NCI-H748 (cell line): Measurements from ENCODE around the gene KDM4C.
A peak's percentile ranks its signal among the peaks of the same experiment; 100 is the strongest.

Experiments used
- DNase-seq: peaks from one replicate; lab custom pipeline; 2025; ENCODE audit not compliant: unreplicated experiment; lab: John Stamatoyannopoulos, UW

The KDM4C gene

DNA sequence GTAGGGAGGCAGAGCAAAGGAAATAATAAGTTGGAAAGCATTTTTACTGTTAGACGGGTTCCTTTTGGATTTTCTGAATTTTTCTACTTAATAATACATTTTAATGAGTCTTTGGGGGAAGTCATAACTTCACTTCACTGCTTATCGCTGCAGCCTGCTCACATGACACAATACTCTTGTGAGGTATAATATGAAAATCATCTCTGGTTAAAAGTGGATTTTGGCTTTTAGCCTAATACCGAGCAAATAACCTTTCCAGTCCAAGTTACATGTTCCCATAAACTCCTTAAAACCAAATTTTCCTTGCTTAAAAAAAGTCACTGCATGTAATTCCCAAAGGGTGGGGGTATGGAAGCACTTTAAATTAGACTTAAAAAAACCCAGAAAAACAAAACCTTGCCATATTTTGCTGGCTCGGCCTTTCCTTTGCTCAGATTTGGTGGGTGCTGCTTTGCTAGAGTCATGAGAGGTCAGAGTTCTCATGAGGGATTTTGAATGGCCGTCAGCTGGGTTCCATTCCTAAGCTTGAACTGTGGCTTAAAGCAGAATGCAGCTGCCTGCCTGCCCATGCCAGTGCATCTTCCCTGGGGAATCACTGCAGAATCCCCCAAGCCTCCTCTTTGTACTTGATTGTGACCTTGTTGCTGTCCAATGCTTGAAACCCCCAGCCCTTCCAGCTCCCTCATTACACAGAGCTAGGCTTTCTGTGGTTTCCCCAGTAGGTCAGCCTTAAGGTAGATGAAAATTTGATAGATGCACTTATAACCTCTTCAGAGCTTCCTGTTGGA, 331.8 kb downstream of the KDM4C start:
- DNase-seq, result no peak

DNA sequence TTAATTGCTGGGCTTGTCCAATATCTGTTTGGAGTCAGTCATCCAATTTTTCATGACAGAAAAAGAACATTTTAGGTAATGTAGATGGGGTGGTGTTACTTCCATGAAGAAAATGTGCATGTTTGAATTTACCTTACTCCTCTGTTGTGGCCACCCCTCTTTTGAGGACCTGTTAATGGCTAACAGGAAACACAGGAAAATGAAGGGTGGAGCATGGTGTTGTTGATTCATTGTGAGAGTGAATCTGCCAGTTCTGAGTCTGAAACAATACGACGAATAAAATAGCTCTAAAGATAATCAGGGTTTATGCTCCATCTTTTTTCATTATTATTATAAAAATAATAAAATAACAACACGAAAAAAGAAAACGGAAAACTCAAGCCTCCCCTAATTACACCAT, 335.3 kb downstream of the KDM4C start:
- no peak for DNase-seq

DNA sequence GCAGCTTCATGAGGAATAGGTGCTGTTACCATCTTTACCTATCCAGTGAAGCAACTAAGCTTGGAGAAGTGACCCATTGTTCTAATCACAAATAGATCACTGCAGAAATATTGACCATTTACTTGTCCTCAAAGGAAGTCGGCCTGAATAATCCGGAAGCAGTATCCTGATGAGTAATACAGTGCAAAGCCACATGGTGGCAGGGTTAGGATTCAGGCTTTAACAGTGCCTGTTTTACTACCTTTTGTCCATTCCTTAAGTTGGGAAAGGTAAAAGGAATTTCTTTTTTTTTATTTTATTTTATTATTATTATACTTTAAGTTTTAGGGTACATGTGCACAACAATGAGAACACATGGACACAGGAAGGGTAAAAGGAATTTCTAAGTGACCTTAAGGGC, 336.3 kb downstream of the KDM4C start:
- peak; percentile 35 for DNase-seq

DNA sequence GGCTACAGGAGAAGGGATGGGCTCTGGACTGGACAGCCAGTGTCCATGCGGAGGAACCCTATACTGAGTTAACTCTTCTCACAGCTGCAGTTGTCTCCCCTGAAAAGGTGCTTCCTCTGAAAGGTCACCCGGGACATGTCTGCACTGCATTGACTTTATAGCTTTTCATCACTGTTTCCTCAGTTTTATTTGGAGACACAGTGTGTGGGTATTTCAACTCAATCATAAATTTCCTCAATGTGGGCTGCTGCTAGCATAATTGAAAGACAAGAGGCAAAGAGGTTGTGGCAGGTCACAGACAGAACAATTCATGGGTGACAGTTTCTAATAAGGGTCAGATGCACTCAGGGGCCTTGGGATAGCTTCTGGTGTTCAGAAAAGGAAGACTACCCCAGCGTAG, 336.8 kb downstream of the KDM4C start:
- no peak for DNase-seq

DNA sequence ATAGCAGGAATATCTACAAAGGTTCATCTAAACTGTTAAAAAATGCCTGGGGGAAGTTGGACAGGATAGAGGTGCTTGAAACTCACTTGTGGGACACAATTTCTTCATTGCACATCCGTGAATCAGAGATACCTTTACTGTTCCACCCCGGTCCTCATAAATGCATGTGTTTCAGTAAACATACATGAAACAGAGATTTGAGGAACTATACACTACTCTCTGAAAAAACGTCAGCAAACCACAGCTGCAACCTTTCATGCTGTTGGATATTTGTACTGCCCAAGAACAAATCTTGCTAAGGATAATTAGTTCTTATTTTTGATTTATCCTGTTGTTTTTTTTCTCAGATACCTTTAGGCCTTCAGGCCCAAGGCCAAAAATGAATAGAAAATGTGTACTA, 337.3 kb downstream of the KDM4C start:
- no peak for DNase-seq

DNA sequence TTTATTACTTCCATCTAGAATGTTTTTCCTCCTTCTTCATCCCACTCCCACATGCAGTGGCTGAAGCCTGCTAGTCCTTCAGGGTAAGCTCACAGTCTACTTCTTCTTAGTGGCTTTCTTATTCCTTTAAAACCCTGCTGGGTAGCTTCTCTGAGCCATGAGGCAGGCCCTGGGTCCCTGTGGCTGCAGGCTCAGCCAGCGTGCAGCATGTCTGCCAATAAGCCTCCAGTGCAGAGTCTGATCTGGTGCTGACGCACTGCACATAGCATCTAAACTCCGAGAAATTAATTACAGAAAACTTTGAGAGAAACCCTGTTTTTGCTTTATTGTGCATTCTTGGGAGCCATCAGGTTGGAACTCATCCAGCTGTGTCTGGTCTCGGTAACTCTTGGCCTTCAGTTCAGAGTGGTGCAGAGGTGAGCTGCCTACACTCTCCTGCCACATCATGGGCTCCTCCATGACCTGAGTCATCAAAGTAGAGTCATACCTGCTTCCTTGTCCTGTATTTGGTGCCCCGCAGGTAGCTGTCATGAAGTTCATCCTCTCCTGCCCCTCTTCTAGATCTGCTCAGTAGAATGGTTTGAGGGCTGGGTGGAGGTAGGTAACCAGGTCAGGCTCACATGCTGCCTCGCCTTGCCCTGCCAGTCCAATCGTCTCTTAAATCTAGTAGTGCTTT, 339.4 kb downstream of the KDM4C start:
- DNase-seq, result no peak

DNA sequence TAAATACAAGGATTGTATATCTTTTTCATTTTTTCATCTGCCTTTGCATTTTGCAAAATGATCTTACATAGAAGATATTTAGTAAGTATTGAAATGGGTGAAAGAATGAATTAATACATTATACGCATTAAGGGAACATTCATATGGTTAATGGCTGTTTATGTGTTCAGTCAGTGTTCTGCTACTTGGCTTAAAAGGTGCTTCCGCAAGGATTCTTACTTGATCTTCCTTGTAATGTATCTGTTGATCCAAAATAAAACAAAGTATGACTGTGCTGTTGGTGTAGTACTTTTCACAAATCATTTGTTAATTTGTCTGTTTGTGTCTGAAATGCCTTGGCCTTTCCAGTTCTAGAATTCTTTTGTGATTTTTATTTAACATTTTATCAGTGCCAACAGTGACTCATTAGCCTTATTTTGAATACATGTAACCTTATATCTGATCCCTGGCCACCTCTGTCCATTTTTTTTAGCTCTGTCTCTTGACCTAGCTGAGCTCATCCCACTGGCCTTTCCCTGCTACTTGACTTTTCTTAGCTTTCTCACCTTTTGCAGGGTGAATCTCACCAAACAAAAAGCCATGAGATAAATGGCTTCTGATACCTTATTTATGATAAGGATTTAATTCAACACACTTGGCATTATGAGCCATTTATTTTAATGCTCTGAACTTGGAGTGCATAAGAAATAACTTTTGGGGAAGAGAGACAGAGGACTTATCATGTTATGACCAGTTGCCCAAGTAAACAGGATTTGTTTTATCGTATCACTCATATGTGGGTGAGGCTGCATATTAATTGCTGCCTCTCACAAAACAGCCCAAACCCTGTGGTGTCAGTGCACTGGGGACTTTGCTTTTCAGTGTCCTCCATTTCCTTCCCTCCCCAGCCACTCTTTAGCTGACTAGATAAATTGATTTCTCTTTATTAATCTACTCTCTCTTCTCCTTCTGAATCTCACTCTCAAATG, 340.3 kb downstream of the KDM4C start:
- no peak for DNase-seq

DNA sequence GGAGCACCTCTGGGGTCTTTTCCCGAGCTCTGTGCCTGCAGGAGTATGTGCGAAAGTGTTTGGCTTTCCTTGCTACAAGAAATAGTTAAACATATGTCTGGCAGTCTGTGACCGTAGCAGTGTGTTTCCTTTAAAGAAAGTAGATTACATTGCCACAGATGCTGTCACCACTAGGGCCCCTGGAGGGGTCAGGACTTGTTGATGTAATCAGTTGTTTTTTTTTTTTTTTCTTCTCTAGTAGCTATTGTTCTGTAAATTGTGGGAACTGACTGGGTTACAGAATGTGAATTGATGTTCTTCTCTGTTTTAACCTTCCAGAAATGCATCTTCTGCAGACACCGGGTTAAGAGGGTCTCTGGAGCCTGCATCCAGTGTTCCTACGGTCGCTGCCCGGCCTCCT, 345.6 kb downstream of the KDM4C start:
- DNase-seq, result no peak

DNA sequence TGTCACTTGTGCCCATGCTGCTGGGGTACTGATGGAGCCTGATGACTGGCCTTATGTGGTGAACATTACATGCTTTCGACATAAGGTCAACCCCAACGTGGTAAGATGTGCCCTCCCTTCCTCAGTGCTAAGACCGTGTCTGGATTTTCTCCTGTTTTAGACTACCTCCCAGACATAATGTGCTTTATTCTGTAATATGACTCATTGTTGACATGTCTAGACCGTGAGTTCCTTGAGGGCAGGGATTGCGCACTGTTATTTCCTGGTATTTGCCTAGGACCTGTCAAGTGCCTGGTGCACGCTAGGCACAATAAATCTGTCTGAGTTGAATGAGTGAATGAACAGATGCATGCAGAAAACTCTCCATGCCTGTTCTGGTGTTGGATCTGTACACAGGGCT, 346.0 kb downstream of the KDM4C start:
- no peak for DNase-seq

DNA sequence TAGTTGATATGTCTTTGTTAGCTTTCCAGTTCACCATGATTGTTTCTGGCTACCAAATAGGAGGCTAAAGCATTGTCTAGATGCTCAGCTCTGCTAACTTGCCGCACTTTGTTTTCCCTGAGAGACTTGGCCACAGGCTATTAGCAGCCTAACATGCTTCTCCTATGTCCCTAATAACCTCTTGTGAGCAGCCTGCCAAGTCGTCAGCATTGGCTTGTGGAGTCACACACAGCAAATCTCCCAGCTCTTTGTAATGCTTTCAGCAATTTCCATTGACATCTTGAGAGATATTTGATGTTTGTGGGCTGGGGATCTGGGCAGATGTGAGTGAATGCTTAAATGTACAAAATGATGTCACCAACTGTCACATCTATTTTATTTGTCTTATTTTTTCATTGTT, 346.9 kb downstream of the KDM4C start:
- DNase-seq, result no peak

DNA sequence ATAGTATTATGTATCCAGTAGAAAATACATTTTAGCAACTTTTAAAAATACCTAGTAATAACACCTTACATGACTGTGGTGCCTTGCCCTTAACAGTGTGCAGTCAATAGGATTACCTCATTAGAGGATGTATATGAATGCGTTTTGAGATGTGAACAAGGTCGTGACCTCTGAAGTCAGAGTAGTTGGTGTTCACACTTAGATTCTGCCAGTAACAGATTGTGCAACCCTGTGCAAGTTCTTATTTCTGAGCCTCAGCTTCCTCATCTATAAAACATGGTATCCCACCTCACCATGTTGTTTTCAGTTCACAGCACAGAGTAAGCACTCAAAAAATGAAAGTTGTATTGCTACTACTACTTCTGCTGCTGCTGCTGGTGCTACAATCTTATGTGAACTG, 347.3 kb downstream of the KDM4C start:
- DNase-seq, result no peak

DNA sequence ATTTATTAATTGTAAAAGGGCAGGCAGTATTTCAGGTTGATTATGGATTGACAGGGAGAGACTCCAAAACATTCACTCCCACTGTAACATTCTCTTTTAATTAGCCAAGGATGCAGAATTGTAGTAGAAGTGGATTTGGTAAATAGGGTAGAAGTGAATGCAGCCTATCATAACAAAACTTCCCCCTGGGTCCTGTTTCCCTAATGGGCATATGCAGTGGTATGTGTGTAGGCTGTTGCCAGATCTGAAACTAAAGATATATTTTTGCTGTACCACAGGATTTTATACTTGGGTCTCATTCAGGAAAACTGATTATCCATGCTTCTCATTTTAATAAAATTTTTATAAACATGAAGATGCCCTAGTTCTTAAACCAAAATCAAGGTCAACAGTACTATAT, 351.2 kb downstream of the KDM4C start:
- DNase-seq, result no peak

DNA sequence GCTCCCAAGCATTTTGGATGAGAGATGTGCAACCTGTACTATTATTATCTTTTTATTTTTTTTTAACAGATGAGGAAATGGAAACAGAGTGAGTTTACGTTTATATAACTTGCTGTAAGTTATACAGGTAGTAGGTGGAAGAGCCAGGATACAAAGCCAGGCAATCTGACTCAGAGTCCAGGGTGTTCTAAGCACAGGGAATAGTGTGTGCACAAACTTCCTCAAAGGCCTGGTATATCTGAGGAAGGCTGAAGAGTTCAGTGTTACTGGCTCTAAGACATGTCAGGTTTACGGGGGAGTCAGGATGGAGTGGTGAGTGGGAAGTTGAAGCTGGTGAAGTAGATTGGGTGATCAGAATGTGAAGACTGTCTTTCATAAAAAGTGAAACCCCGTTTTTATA, 353.6 kb downstream of the KDM4C start:
- no peak for DNase-seq

DNA sequence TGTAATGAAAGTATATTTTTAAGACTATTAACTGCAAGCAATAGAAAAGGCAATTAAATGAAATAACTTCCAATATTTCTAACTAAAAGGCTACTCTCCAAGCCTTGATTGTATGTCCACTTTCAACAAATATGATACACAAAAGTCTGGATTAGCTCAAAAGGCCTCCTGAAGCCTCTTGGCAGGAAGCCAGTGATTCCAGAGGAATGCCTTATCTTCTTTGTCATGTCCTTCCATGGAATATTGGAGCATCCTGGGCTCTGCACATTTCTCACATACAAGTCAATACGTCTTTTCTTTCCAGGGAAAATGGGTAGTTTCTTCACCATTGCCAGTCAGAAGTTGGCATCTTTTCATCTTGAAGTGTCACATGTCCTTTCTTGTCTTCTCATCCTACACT, 357.8 kb downstream of the KDM4C start:
- DNase-seq, result peak; percentile 20

DNA sequence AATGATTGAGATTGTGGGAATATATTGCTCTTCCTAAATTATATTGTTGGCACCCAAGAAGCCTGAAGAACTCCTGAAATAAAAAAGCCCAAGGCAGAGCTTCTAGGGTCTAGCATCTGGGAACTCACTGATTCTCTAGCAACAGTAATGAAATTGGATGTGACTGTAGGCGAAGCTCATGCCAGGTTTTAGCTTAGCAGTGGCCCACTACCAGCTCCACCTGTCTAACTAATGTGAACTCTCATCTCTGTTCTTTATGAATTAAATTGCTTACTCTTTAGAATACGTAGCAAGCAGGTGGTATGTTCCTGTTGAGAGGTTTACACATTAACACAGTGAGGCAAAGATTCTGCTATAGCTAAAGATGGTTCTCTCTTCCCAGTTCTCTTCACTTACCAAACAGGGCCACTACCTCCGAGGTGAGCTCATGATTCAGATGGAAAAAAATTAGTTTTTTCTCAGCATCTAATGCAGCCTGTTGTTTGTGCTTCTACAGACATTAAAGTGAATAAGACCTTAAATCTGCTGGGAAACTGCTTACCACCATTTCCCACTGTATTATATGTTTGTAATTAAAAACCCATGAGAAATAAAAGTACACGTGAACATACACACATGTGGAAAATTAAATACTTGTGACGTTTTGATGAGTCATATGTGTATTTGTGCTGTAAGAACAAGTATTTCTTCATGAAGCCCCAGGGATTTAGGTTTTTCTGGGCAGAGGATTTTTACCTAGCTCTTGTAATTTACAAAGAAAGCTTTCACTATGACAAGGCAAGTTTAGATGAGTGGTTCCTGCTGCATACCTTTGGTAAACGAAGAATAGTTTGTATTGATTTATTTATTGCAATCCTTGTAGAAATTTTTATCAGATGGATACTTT, 360.1 kb downstream of the KDM4C start:
- DNase-seq, result peak; percentile 49

DNA sequence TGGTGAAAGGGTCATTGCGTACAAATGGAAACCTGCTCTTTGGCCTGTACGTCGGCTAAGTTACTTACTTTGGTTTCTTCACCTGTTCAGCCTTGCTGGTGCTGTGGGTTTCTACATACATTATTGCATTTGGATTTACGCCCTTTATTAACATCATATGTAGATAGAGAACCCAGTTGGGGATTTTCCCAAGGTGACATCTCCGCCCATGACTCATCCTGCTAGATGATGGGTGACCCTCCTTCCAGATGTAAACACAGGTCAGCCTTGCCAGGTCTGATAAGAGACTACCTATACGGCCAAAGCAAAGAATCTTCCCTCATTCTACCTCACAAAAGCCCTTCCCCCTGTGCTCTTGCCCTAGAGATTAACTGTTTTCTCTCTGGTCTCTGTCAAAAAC, 360.9 kb downstream of the KDM4C start:
- no peak for DNase-seq

DNA sequence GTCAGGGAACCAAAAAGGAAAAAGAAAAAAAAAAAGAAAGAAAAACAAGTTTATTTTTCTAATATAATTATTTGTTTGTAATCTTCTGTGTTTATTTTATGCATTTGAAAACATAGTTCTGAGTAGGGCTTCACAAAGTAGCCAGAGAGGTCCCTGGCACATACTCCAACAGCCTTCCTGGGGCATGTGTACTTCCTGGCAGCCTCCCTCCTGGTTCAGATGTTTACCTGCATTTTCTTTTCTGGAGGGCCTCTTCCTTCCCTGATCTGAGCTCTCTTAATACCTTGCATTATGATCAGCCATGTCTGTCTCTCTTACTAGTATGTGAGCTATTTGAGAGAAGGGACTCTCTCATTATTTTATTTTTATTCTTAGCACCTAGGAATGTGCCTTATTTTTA, 361.8 kb downstream of the KDM4C start:
- no peak for DNase-seq

DNA sequence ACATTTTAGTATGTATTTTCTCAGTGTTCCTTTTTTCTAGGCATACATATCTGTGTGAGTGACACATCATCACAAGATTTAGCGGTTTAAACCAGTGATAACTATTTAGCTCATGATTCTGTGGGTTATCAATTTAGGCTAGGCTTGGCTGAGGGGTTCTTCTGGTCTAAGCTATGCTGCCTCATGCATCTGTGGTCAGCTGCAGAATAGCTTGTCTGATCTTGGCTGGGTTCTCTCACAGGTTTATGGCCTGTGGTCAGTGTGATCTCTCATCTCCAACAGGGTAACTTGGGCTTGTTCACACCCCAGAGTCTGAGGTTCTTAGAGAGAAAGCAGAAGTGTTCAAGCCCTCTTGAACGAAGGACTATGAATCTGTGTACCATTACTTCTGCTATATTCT, 363.3 kb downstream of the KDM4C start:
- DNase-seq, result no peak

DNA sequence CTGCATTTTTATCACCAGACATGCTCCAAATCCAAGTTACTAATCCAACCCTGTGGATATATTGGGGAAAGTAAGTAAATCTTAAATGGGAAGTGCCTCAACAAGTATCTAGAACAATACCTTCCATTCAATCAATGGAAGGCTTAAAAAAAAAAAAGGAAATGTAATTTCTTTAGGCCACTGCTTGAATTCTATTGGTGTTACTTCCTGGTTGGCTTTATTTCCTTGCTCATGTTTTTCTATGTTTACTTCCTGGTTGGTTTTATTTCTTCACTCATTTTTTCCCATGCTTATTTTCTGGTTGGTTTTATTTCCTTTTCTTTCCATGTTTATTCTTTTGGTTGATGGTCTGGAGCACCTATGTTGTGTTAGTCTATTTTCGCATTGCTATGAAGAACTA, 363.9 kb downstream of the KDM4C start:
- DNase-seq, result no peak

DNA sequence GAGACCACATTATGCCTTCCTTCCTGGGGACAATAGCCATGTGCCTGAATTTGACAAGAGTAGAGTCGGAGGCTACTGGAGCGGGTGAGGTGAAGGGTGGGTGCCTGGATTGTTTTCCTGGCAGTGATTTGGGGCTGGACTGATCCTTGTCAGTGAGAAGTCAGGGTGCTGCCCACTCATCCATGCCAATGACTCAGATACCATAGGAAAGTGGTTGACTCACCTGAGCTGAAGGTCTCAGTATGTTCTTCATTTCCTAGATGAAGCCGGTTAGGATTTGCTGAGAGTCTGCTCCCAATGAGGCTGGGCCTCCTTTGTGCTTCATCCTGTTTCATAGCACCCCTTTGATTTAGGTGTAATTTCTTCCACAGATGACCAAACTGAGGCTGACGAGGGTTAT, 366.0 kb downstream of the KDM4C start:
- DNase-seq, result no peak

DNA sequence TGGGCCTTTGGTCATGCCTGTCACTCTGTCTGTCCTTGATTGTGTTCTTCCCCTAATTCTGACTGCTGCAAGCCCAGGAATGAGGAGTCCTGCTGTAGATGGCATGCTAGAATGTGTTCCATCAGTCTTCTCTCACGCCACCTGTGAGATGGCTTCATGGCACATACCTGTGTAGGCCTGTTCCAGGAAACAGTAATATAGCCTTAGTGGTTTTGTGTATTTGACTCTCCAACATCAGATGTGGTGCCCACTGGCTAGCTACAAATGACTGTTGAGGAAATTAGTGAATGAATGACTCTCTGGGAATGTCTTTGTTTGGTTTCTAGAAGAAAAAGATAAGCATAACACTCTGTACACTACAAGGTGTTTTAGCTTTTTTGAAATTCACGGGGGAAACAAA, 367.5 kb downstream of the KDM4C start:
- DNase-seq, result no peak
